Measurements from ENCODE around the gene PHC3. TPM values are rescaled to one million over a fixed set of nuclear protein-coding genes. Genes with fewer than 3 reads are reported as not detected.
"Not testable (repeated sequence)": the region's sequence is repeated elsewhere in the genome, so short reads cannot be mapped to it uniquely, and the experiment has no call there.

Gene PHC3
- polyA plus RNA-seq, 3 donors = 24.9 to 27.2 (median 26.6) TPM

- no peak for DNase-seq (ENCODE audit: low read depth in 3 of 3, low spot score in 2 of 3)
Measured at GRCh38 chr3:170196833-170197232, 15.3 kb upstream of the PHC3 start.

GRCh38 chr3:170195759-170196158, 14.2 kb upstream of the PHC3 start:
- DNase-seq (ENCODE audit: low read depth in 3 of 3, low spot score in 2 of 3) = not testable (repeated sequence)

GRCh38 chr3:170189398-170190256, 8.1 kb upstream of the PHC3 start:
- DNase-seq (ENCODE audit: low read depth in 3 of 3, low spot score in 2 of 3) = peak in 1 of 3 donors; percentile 43

GRCh38 chr3:170180079-170180907, 1.2 kb downstream of the PHC3 start:
- DNase-seq (ENCODE audit: low read depth in 3 of 3, low spot score in 2 of 3) = peak in 1 of 3 donors; percentile 23

DNA sequence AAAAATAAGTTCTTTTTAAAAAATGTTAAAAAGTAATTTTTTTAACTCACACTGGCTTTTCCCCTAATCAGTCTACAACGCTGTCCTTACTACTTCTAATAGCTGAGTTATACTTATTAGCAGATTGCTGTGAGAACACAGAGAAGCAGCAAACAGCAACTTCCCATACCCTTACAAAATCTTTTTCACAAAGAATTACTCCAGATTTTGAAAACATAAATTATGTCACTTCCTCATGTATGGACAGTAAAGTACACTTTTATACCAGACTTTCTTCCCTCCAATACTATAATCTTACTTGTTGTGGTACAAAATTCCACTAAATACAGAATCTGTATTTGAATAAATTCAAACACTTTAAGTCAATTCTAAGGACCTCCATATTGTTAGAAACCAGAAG, 2.1 kb downstream of the PHC3 start:
- DNase-seq (ENCODE audit: low read depth in 3 of 3, low spot score in 2 of 3) = no peak

DNA sequence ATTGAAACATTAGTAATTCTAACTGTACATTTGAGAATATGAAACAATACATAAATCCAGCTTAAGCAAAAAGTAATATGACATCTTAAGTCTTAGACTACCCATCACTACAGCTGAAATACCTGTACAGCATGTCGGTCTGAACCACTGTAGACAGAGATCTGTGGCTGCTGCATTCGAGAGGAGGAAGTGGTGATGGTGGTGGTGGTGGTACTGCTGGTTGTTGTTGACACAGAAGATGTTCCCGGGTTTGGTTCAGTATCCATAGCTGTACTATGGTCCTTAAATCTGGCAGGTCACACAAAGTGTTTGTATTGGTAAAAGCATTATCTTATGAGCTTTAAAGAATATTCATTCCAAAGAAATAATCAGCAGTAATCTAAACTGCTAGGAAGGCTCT, 2.9 kb downstream of the PHC3 start:
- no peak for DNase-seq (ENCODE audit: low read depth in 3 of 3, low spot score in 2 of 3)

DNA sequence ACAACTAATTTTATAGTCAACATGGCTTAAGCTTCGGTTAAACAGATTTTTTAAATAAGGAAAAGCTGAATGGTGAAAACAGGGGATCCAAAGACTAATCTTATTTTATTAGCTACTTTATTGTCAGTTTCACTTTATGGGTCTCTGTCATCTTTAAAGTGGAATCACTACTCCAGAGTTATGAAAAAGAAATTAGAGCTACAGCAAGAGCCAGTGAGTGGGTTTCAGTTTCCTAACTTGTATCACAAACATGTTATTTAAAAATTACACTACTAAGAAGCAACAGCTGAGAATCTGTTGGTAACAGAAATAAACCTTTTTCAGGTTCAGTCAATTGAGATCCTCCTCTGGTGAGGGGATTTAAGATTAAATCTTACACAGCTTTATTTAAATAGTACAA, 10.0 kb downstream of the PHC3 start:
- no peak for DNase-seq (ENCODE audit: low read depth in 3 of 3, low spot score in 2 of 3)

GRCh38 chr3:170164717-170165116, 16.8 kb downstream of the PHC3 start:
- DNase-seq (ENCODE audit: low read depth in 3 of 3, low spot score in 2 of 3) = no peak

- no peak for DNase-seq (ENCODE audit: low read depth in 3 of 3, low spot score in 2 of 3)
Measured at GRCh38 chr3:170163956-170164645, 17.4 kb downstream of the PHC3 start.

GRCh38 chr3:170162630-170163029, 18.9 kb downstream of the PHC3 start:
- DNase-seq (ENCODE audit: low read depth in 3 of 3, low spot score in 2 of 3) = no peak

DNA sequence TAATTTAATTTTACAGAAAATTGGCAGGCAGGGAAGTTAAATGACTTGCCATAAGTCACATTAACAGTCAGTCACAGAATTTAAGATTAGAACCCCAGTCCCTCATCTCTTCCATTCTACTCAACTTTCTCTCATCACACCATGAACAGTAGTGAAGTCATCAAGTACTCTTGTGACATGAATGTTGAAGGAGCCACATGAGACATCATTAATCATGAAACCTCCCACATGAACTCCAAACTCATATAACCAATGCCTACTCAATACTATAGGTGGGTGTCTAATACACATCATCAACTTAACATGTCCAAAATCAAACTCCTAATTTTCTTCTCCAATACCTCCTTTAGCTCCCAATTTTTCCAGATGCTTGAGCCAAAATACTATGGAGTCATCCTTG, 19.5 kb downstream of the PHC3 start:
- no peak for DNase-seq (ENCODE audit: low read depth in 3 of 3, low spot score in 2 of 3)

DNA sequence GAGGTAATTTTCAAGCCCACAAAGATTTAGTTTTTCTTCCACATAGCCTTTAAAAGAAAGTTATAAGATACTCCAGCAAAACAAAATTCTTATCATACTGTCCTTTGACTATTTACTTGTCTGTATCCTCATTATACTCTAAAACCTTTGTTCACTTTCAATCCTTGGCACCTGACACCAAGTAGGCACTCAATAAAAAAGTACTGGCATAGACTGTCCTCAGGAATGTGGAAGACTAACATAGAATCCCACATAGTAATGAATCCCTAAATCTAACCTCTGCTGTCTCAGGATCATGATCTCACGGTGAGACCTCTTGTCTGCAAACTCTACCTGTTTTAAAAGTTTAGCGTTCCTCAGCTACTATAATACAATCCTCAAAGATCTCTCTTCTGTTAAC, 21.6 kb downstream of the PHC3 start:
- DNase-seq (ENCODE audit: low read depth in 3 of 3, low spot score in 2 of 3) = no peak

- no peak for DNase-seq (ENCODE audit: low read depth in 3 of 3, low spot score in 2 of 3)
Measured at GRCh38 chr3:170159459-170159858, 22.1 kb downstream of the PHC3 start.

DNA sequence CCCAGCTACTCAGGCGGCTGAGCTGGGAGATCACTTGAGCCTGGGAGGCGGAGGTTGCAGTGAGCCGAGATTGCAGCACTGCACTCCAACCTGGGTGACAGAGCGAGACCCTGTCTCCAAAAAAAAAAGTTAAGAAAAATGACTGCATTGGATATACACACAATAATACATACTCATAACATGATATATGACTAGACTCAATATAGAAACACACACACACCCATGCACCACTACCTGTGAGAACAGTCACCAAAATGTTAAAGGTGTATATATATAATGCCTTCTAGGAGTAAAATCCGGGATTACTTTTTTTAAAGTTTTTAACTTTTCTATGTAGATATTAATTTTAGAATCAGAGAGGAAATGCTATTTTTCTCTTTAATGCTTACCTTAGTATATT, 25.9 kb downstream of the PHC3 start:
- no peak for DNase-seq (ENCODE audit: low read depth in 3 of 3, low spot score in 2 of 3)

DNA sequence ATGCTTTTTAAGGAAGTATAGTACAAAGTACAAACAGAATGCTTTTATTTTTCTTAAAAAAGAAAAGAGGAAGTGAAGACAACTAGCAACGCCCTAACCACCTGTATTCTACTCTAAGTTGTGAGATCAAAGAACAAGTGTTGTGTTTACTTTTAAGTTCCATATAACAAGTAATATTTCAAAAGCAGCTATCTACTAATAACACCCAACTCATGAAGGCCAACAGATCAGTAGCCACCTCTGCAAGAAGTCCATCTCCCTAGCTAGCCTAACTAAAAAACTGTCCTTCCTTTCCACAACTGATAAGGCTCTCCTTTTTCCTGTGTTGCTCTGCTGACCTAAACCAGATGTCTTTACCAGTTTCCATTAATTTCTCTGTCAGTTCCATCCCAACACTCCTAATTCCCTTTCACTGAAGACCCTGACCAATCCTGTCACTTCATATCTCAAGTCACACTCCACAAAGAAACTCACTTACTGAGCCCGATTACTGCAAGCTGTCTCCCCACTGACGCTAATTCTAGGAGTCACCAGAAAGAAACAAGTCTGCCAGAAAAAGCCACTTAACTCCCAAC, 26.9 kb downstream of the PHC3 start:
- no peak for DNase-seq (ENCODE audit: low read depth in 3 of 3, low spot score in 2 of 3)

DNA sequence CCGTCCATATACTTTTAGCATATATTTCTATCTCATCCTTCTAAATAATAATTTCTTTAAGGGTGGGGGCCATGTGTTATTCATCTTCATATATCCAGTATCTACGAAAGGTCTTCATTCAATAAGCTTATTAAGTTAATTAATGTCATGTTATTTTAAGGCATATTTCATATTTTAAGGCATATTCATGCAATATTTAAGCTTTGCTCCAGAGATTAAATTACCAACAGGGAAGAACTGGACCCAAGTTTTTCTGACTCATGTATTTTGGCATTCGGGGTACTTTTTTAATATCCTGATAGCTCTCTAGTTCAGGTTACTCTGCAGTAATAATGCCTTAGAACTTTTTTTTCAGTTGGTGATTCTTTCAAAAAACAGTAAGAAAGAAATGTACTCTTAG, 27.4 kb downstream of the PHC3 start:
- no peak for DNase-seq (ENCODE audit: low read depth in 3 of 3, low spot score in 2 of 3)

DNA sequence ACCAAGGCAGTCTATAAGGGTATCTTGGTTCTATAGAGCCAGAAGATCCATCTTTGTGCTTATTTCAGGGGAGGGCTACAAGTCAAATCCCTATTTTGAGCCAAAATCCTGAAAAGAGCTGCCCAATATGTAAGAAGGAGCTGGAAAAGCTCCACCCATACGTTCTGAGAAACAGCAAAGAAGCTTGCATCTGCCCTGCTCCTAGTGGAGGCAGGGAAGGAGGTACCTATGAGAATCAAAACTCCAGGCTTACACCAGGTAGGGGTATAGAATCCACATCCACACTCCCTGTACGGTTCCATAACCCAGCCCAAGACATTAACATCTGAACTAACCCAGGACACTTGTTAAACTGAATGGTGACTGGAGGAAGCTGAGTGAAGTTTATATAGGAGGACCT, 30.0 kb downstream of the PHC3 start:
- no peak for DNase-seq (ENCODE audit: low read depth in 3 of 3, low spot score in 2 of 3)

GRCh38 chr3:170149016-170149415, 32.5 kb downstream of the PHC3 start:
- no peak for DNase-seq (ENCODE audit: low read depth in 3 of 3, low spot score in 2 of 3)

GRCh38 chr3:170145278-170145677, 36.3 kb downstream of the PHC3 start:
- DNase-seq (ENCODE audit: low read depth in 3 of 3, low spot score in 2 of 3) = no peak

- DNase-seq (ENCODE audit: low read depth in 3 of 3, low spot score in 2 of 3) = no peak
Measured at GRCh38 chr3:170144437-170144843, 37.1 kb downstream of the PHC3 start.

GRCh38 chr3:170142373-170142772, 39.2 kb downstream of the PHC3 start:
- no peak for DNase-seq (ENCODE audit: low read depth in 3 of 3, low spot score in 2 of 3)

All from right renal cortex interstitium (tissue), 3 donors.